Liver (tissue), 9 donors: ENCODE measurements around the gene SEZ6L. TPM values are rescaled to one million over a fixed set of nuclear protein-coding genes. Genes with fewer than 3 reads are reported as not detected.

Experiments used
- DNase-seq: peaks from one replicate; pipeline ENCODE4 v3.0.0-alpha.2; 2017; ENCODE audit warnings: low spot score
- H3K27ac ChIP-seq, 2 donors: one replicate each; pipeline ENCODE4 v1.7.0; 2013; ENCODE audit warnings: inconsistent platforms in 2 of 2, low read length in 2 of 2, control low read depth in 1 of 2, low read depth in 1 of 2, mild to moderate bottlenecking in 1 of 2
- H3K27me3 ChIP-seq, 4 donors: one replicate each; pipeline versions ENCODE4 v1.6.1 to v1.7.0; 2013; ENCODE audit warnings: low read length in 3 of 4, inconsistent platforms in 1 of 4, mild to moderate bottlenecking in 1 of 4, moderate library complexity in 1 of 4; ENCODE audit not compliant: control insufficient read depth in 4 of 4, insufficient read depth in 4 of 4
- H3K36me3 ChIP-seq, 4 donors: one replicate each; pipeline versions ENCODE4 v1.6.1 to v1.7.0; 2013; ENCODE audit warnings: low read length in 3 of 4, mild to moderate bottlenecking in 3 of 4, low read depth in 1 of 4, moderate library complexity in 1 of 4; ENCODE audit not compliant: control insufficient read depth in 4 of 4, insufficient read depth in 3 of 4
- H3K4me1 ChIP-seq, 4 donors: one replicate each; pipeline versions ENCODE4 v1.6.1 to v1.7.0; 2013; ENCODE audit warnings: low read length in 3 of 4, mild to moderate bottlenecking in 3 of 4, moderate library complexity in 1 of 4; ENCODE audit not compliant: control insufficient read depth in 4 of 4, insufficient read depth in 4 of 4
- H3K4me3 ChIP-seq, 3 donors: one replicate each; pipeline versions ENCODE4 v1.6.1 to v1.7.0; 2013; ENCODE audit warnings: low read length in 3 of 3, control low read depth in 1 of 3, low read depth in 1 of 3, mild to moderate bottlenecking in 1 of 3
- H3K9ac ChIP-seq, 2 donors: one replicate each; pipeline ENCODE4 v1.7.0; 2013; ENCODE audit warnings: low read length in 2 of 2, mild to moderate bottlenecking in 2 of 2, moderate library complexity in 2 of 2, control low read depth in 1 of 2, low read depth in 1 of 2
- H3K9me3 ChIP-seq, 4 donors: one replicate each; pipeline versions ENCODE4 v1.6.1 to v1.7.0; 2013; ENCODE audit warnings: low read length in 3 of 4; ENCODE audit not compliant: control insufficient read depth in 4 of 4
- ATF3 ChIP-seq: IDR thresholded peaks from 2 replicates; pipeline ENCODE4 v1.6.1; 2016; ENCODE audit warnings: antibody characterized with exemption
- EGR1 ChIP-seq, 2 donors: IDR thresholded peaks; 2 replicates each; pipeline ENCODE4 v1.6.1; 2016 to 2018; ENCODE audit warnings: antibody characterized with exemption in 2 of 2, low read depth in 2 of 2
- GABPA ChIP-seq, 2 donors: IDR thresholded peaks in 1 of 2; conservative IDR thresholded peaks in 1 of 2; 2 replicates each; pipeline ENCODE4 v1.6.1; 2016; ENCODE audit warnings: antibody characterized with exemption in 2 of 2, mild to moderate bottlenecking in 1 of 2, moderate library complexity in 1 of 2
- HNF4A ChIP-seq, 2 donors: conservative IDR thresholded peaks; 2 replicates each; pipeline ENCODE4 v1.6.1; 2016; ENCODE audit warnings: antibody characterized with exemption in 2 of 2, mild to moderate bottlenecking in 2 of 2
- HNF4G ChIP-seq: IDR thresholded peaks from 2 replicates; pipeline ENCODE4 v1.6.1; 2016; ENCODE audit warnings: antibody characterized with exemption
- JUND ChIP-seq, 2 donors: IDR thresholded peaks; 2 replicates each; pipeline ENCODE4 v1.6.1; 2016; ENCODE audit warnings: antibody characterized with exemption in 2 of 2
- MAX ChIP-seq: IDR thresholded peaks from 2 replicates; pipeline ENCODE4 v1.6.1; 2016; ENCODE audit warnings: antibody characterized with exemption
- NR2F2 ChIP-seq: IDR thresholded peaks from 2 replicates; pipeline ENCODE4 v1.6.1; 2016; ENCODE audit warnings: antibody characterized with exemption
- RAD21 ChIP-seq, 2 donors: IDR thresholded peaks; 2 replicates each; pipeline ENCODE4 v1.6.1; 2016; ENCODE audit warnings: antibody characterized with exemption in 2 of 2, mild to moderate bottlenecking in 2 of 2
- REST ChIP-seq: IDR thresholded peaks from 2 replicates; pipeline ENCODE4 v1.6.1; 2016; ENCODE audit warnings: antibody characterized with exemption, mild to moderate bottlenecking
- RXRA ChIP-seq, 2 donors: IDR thresholded peaks; 2 replicates each; pipeline ENCODE4 v1.6.1; 2017 to 2018; ENCODE audit warnings: antibody characterized with exemption in 2 of 2, mild to moderate bottlenecking in 1 of 2
- TAF1 ChIP-seq: conservative IDR thresholded peaks from 2 replicates; pipeline ENCODE4 v1.6.1; 2016; ENCODE audit warnings: antibody characterized with exemption, mild to moderate bottlenecking
- YY1 ChIP-seq: IDR thresholded peaks from 2 replicates; pipeline ENCODE4 v1.6.1; 2016; ENCODE audit warnings: antibody characterized with exemption, mild to moderate bottlenecking
- ZBTB33 ChIP-seq: IDR thresholded peaks from 2 replicates; pipeline ENCODE4 v1.6.1; 2016; ENCODE audit warnings: antibody characterized with exemption
- WGBS: extraction: QIAGEN DNeasy Blood & Tissue Kit; methylation state at CpG from one replicate; pipeline ENCODE4 v1.1.7; 2013; 5-methylcytosine and 5-hydroxymethylcytosine counted together
- polyA plus RNA-seq, 2 donors: library from polyadenylated mRNA; stranded (reverse) in 1 of 2; unstranded in 1 of 2; fragments of 200-250 nt in 1 of 2; fragments of >200 nt in 1 of 2; fragmentation: Nextera tagmentation in 1 of 2; extraction: Ambion mirVana in 1 of 2; gene quantifications; one replicate each; pipeline versions ENCODE4 v1.2.1 to v1.2.3, GENCODE V29; 2013 to 2015
- total RNA-seq, 2 donors: library from RNA; depleted of rRNA; stranded (reverse); fragments of >200 nt; gene quantifications; one replicate each; pipeline ENCODE4 v1.2.3, GENCODE V29; 2014
- donor health status: healthy.
- donor health status: healthy.
- donor health status: healthy.
- donor health status: healthy.
- donor health status: healthy.

SEZ6L gene
- total and polyA plus RNA-seq, 4 donors = under 0.01 to 0.70 (median 0.08) TPM; not detected in 1

GRCh38 chr22:26339755-26340154, 170.5 kb downstream of the SEZ6L start (continued):
- no peak for TF ChIP-seq ZBTB33
- TF ChIP-seq RAD21 (IDR thresholded peaks at IDR 0.05) = no peak
- TF ChIP-seq NR2F2 = no peak
- TF ChIP-seq JUND (IDR thresholded peaks at IDR 0.05) = no peak
- TF ChIP-seq TAF1 = no peak
- TF ChIP-seq HNF4A (conservative IDR thresholded peaks at IDR 0.05) = no peak
- TF ChIP-seq HNF4G = no peak
- no peak for TF ChIP-seq YY1

- DNase-seq = no peak
- WGBS = 54% methylated on average over 6 of the region's 6 CpGs
- no peaks in the 10 kb centered on the region for H3K36me3 ChIP-seq
- H3K4me1 ChIP-seq = no peaks in the 10 kb centered on the region
- H3K27me3 ChIP-seq = peaks cover 0 to 8% (median 3%) of the 10 kb centered on the region in 4 donors
- TF ChIP-seq GABPA (IDR thresholded peaks at IDR 0.05 in 1 of 2, conservative IDR thresholded peaks at IDR 0.05 in 1 of 2) (no peak), YY1 (no peak), HNF4G (no peak), RXRA (IDR thresholded peaks at IDR 0.05) (no peak), TAF1 (no peak), HNF4A (conservative IDR thresholded peaks at IDR 0.05) (no peak)
- no peak overlapping the region for H3K4me3 ChIP-seq
- H3K27ac ChIP-seq = no peak overlapping the region
- no peak overlapping the region for H3K9ac ChIP-seq
- H3K9me3 ChIP-seq = no peaks in the 10 kb centered on the region
Observed at GRCh38 chr22:26342745-26343410, 173.6 kb downstream of the SEZ6L start.

GRCh38 chr22:26345496-26345895, 176.2 kb downstream of the SEZ6L start:
- 72% methylated on average over 3 of the region's 3 CpGs for WGBS
- Histone ChIP-seq H3K4me1 (no peaks in the 10 kb centered on the region), H3K9me3 (no peaks in the 10 kb centered on the region), H3K27me3 (peaks cover 0 to 8% (median 2%) of the 10 kb centered on the region in 4 donors), H3K4me3 (no peak overlapping the region), H3K9ac (no peak overlapping the region), H3K36me3 (no peaks in the 10 kb centered on the region), H3K27ac (no peak overlapping the region)
- no peak for DNase-seq
- TF ChIP-seq MAX (no peak), REST (no peak), GABPA (IDR thresholded peaks at IDR 0.05 in 1 of 2, conservative IDR thresholded peaks at IDR 0.05 in 1 of 2) (no peak), HNF4A (conservative IDR thresholded peaks at IDR 0.05) (no peak), ATF3 (no peak), NR2F2 (no peak), ZBTB33 (no peak), EGR1 (IDR thresholded peaks at IDR 0.05; ENCODE audit: low read depth in 2 of 2) (no peak)
